NCI-H2081 treated with DMSO at 0.1 percent for 48 hours (cell line): ENCODE data around the gene B3GAT1.
"Not testable (repeated sequence)": the region's sequence is repeated elsewhere in the genome, so short reads cannot be mapped to it uniquely, and the experiment has no call there.

Source experiments
- DNase-seq: peaks from one replicate; lab custom pipeline; 2025; lab: John Stamatoyannopoulos, UW

B3GAT1 gene

GRCh38 chr11:134412203-134413042 lies at the start of gene B3GAT1:
Gene B3GAT1 (minus strand): TSS chr11:134412242. CDS start chr11:134387659, 24,583 bp downstream.
- no peak for DNase-seq

GRCh38 chr11:134461621-134462020 lies 49.6 kb upstream of the B3GAT1 start:
- DNase-seq: no peak

- DNase-seq: no peak
These were observed 48.8 kb upstream of the B3GAT1 start for GRCh38 chr11:134460881-134461280.

- no peak for DNase-seq
These were observed 48.1 kb upstream of the B3GAT1 start for GRCh38 chr11:134460062-134460561.

- DNase-seq: no peak
These were observed 47.4 kb upstream of the B3GAT1 start for GRCh38 chr11:134459246-134460061.

- DNase-seq: not testable (repeated sequence)
These were observed 45.5 kb upstream of the B3GAT1 start for GRCh38 chr11:134457411-134458007.

GRCh38 chr11:134455516-134455915 lies 43.5 kb upstream of the B3GAT1 start:
- DNase-seq: no peak

- no peak for DNase-seq
These were observed 42.2 kb upstream of the B3GAT1 start for GRCh38 chr11:134454146-134454690.

- no peak for DNase-seq
These were observed 41.4 kb upstream of the B3GAT1 start for GRCh38 chr11:134453441-134453840.

GRCh38 chr11:134452838-134453155 lies 40.8 kb upstream of the B3GAT1 start:
- DNase-seq: no peak

GRCh38 chr11:134452026-134452837 lies 40.2 kb upstream of the B3GAT1 start:
- DNase-seq: no peak

GRCh38 chr11:134450186-134450585 lies 38.1 kb upstream of the B3GAT1 start:
- no peak for DNase-seq

GRCh38 chr11:134449713-134450112 lies 37.7 kb upstream of the B3GAT1 start:
- no peak for DNase-seq

GRCh38 chr11:134449051-134449450 lies 37.0 kb upstream of the B3GAT1 start:
- DNase-seq: no peak

GRCh38 chr11:134447696-134448095 lies 35.7 kb upstream of the B3GAT1 start:
- no peak for DNase-seq

GRCh38 chr11:134445601-134446325 lies 33.7 kb upstream of the B3GAT1 start:
- DNase-seq: no peak

- DNase-seq: not testable (repeated sequence)
These were observed 32.4 kb upstream of the B3GAT1 start for GRCh38 chr11:134444160-134445108.

GRCh38 chr11:134443246-134443645 lies 31.2 kb upstream of the B3GAT1 start:
- no peak for DNase-seq

- DNase-seq: no peak
These were observed 30.2 kb upstream of the B3GAT1 start for GRCh38 chr11:134442246-134442645.

GRCh38 chr11:134441706-134442105 lies 29.7 kb upstream of the B3GAT1 start:
- DNase-seq: no peak
